Neutrophil (primary cell): ENCODE measurements around the gene FADS2.

Source experiments
- H3K27ac ChIP-seq: fragments of 200-600 bp; sonication (generic); 2 replicates; pipeline ENCODE4 v1.5.1; 2016; ENCODE audit warnings: mild to moderate bottlenecking, moderate library complexity
- H3K27me3 ChIP-seq: fragments of 200-600 bp; sonication (generic); 2 replicates; pipeline ENCODE4 v1.6.0; 2016; ENCODE audit warnings: mild to moderate bottlenecking
- H3K36me3 ChIP-seq: fragments of 200-600 bp; sonication (generic); 2 replicates; pipeline ENCODE4 v1.5.1; 2017
- H3K4me1 ChIP-seq, 2 experiments: fragments of 200-600 bp in 1 of 2; sonication (generic) in 1 of 2; 1 replicate in 1 of 2; 2 replicates in 1 of 2; pipeline versions ENCODE4 v1.5.1 to v1.6.1; 2013 to 2016; ENCODE audit warnings: low read depth in 1 of 2, low read length in 1 of 2, mild to moderate bottlenecking in 1 of 2, moderate library complexity in 1 of 2; ENCODE audit not compliant: control insufficient read depth in 1 of 2, insufficient read depth in 1 of 2
- H3K4me3 ChIP-seq, 2 experiments: fragments of 200-600 bp in 1 of 2; sonication (generic) in 1 of 2; 1 replicate in 1 of 2; 2 replicates in 1 of 2; pipeline ENCODE4 v1.5.1; 2013 to 2016; ENCODE audit warnings: low read depth in 1 of 2, low read length in 1 of 2, mild to moderate bottlenecking in 1 of 2, moderate library complexity in 1 of 2
- H3K9me3 ChIP-seq: fragments of 200-600 bp; sonication (generic); 2 replicates; pipeline ENCODE4 v1.5.1; 2016
- CTCF ChIP-seq: fragments of 200-600 bp; sonication (generic); IDR thresholded peaks from 2 replicates; pipeline ENCODE4 v1.5.1; 2016; ENCODE audit warnings: antibody characterized with exemption

The FADS2 gene

GRCh38 chr11:61910187-61911127 is 82.4 kb downstream of the FADS2 start:
- Histone ChIP-seq H3K4me1 (peaks cover 28 to 34% of the 10 kb centered on the region in 2 experiments), H3K4me3 (no peak overlapping the region), H3K27me3 (peaks cover 25% of the 10 kb centered on the region), H3K9me3 (no peaks in the 10 kb centered on the region), H3K27ac (no peak overlapping the region), H3K36me3 (no peaks in the 10 kb centered on the region)
- TF ChIP-seq CTCF = no peak

GRCh38 chr11:61911128-61911700 is 83.1 kb downstream of the FADS2 start:
- H3K36me3 ChIP-seq = no peaks in the 10 kb centered on the region
- no peaks in the 10 kb centered on the region for H3K9me3 ChIP-seq
- TF ChIP-seq CTCF = no peak
- peaks cover 29% of the 10 kb centered on the region for H3K27me3 ChIP-seq
- H3K27ac ChIP-seq = no peak overlapping the region
- no peak overlapping the region for H3K4me3 ChIP-seq
- H3K4me1 ChIP-seq = peaks cover 31 to 37% of the 10 kb centered on the region in 2 experiments

GRCh38 chr11:61911701-61912529 is 83.8 kb downstream of the FADS2 start:
- no peaks in the 10 kb centered on the region for H3K36me3 ChIP-seq
- TF ChIP-seq CTCF = no peak
- H3K4me1 ChIP-seq = peaks cover 38 to 44% of the 10 kb centered on the region in 2 experiments
- no peaks in the 10 kb centered on the region for H3K9me3 ChIP-seq
- no peak overlapping the region for H3K4me3 ChIP-seq
- H3K27me3 ChIP-seq = peaks cover 36% of the 10 kb centered on the region
- H3K27ac ChIP-seq = peak overlapping the region; percentile 48

GRCh38 chr11:61912530-61912898 is 84.4 kb downstream of the FADS2 start:
- H3K36me3 ChIP-seq = no peaks in the 10 kb centered on the region
- H3K4me3 ChIP-seq = peak overlapping the region in 1 of 2 experiments; percentile 17
- peak; percentile 34 for TF ChIP-seq CTCF
- peaks cover 42% of the 10 kb centered on the region for H3K27me3 ChIP-seq
- H3K27ac ChIP-seq = peak overlapping the region; percentile 48
- H3K9me3 ChIP-seq = no peaks in the 10 kb centered on the region
- H3K4me1 ChIP-seq = peaks cover 44 to 47% of the 10 kb centered on the region in 2 experiments

GRCh38 chr11:61912991-61913698 is 85.0 kb downstream of the FADS2 start:
- H3K9me3 ChIP-seq = no peaks in the 10 kb centered on the region
- TF ChIP-seq CTCF = no peak
- no peaks in the 10 kb centered on the region for H3K36me3 ChIP-seq
- peak overlapping the region; percentile 48 for H3K27ac ChIP-seq
- H3K27me3 ChIP-seq = peaks cover 49% of the 10 kb centered on the region
- peaks cover 50 to 53% of the 10 kb centered on the region in 2 experiments for H3K4me1 ChIP-seq
- H3K4me3 ChIP-seq = peak overlapping the region in 1 of 2 experiments; percentile 17
